Lower lobe of right lung (tissue), 2 donors: ENCODE measurements around the gene PEX13. TPM values are rescaled to one million over a fixed set of nuclear protein-coding genes. Genes with fewer than 3 reads are reported as not detected.
"Not testable (repeated sequence)": the region's sequence is repeated elsewhere in the genome, so short reads cannot be mapped to it uniquely, and the experiment has no call there.

Source experiments
- ATAC-seq, 2 donors: fragments of 200-7000 bp; cut with Tn5 transposase; one replicate each; pipeline ENCODE4 v1.9.1; 2020 to 2022; ENCODE audit warnings: mild to moderate bottlenecking in 2 of 2, moderate library complexity in 2 of 2
- DNase-seq: peaks from one replicate; pipeline ENCODE4 v3.0.0-alpha.2; 2020
- H3K27ac ChIP-seq: fragments of 200-600 bp; one replicate; pipeline ENCODE4 v1.8.0; 2022
- H3K27me3 ChIP-seq: fragments of 200-600 bp; one replicate; pipeline ENCODE4 v1.8.0; 2022; ENCODE audit warnings: low read depth
- H3K36me3 ChIP-seq: fragments of 200-600 bp; one replicate; pipeline ENCODE4 v1.8.0; 2022; ENCODE audit warnings: mild to moderate bottlenecking
- H3K4me1 ChIP-seq: fragments of 200-600 bp; one replicate; pipeline ENCODE4 v1.8.0; 2022
- H3K4me3 ChIP-seq: fragments of 200-600 bp; one replicate; pipeline ENCODE4 v1.8.0; 2022; ENCODE audit warnings: mild to moderate bottlenecking
- H3K9me3 ChIP-seq: fragments of 200-600 bp; one replicate; pipeline ENCODE4 v1.8.0; 2022
- intact Hi-C: fragments of 100-400 bp; cut with DNase I; formaldehyde crosslinking; loops from one replicate; pipeline ENCODE4 v1.11.0; 2022
- total RNA-seq: library from RNA; stranded (reverse); fragmentation: NEBNext Ultra II Directional; extraction: Animal tissue kit (Norgen Biotek cat#: 25700); gene quantifications from one replicate; pipeline ENCODE4 v1.2.1, GENCODE V29; 2021
- TF ChIP-seq, protein P1 (sequence below): fragments of 200-600 bp; IDR thresholded peaks from one replicate; pipeline ENCODE4 v1.8.0; 2022; ENCODE audit warnings: antibody characterized with exemption, mild to moderate bottlenecking
- donor health status: DM: no; HTN: yes; CAD: no; lungs with severe emphysema.

Gene PEX13
- total RNA-seq, 1 donor from 2014 or later, result 25.8 TPM

GRCh38 chr2:60987041-60987440 lies 30.5 kb upstream of the PEX13 start:
- ATAC-seq (no peak), DNase-seq (no peak)
- H3K4me3 ChIP-seq, result no peak overlapping the region
- peaks cover 7% of the 10 kb centered on the region for H3K9me3 ChIP-seq
- no peaks in the 10 kb centered on the region for H3K36me3 ChIP-seq
- no peak overlapping the region for H3K27ac ChIP-seq
- H3K27me3 ChIP-seq, result no peaks in the 10 kb centered on the region
- TF ChIP-seq, protein P1, sequence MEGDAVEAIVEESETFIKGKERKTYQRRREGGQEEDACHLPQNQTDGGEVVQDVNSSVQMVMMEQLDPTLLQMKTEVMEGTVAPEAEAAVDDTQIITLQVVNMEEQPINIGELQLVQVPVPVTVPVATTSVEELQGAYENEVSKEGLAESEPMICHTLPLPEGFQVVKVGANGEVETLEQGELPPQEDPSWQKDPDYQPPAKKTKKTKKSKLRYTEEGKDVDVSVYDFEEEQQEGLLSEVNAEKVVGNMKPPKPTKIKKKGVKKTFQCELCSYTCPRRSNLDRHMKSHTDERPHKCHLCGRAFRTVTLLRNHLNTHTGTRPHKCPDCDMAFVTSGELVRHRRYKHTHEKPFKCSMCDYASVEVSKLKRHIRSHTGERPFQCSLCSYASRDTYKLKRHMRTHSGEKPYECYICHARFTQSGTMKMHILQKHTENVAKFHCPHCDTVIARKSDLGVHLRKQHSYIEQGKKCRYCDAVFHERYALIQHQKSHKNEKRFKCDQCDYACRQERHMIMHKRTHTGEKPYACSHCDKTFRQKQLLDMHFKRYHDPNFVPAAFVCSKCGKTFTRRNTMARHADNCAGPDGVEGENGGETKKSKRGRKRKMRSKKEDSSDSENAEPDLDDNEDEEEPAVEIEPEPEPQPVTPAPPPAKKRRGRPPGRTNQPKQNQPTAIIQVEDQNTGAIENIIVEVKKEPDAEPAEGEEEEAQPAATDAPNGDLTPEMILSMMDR, result no peak
- no peaks in the 10 kb centered on the region for H3K4me1 ChIP-seq
- intact Hi-C loops, result no loop called here

- H3K36me3 ChIP-seq, H3K9me3 ChIP-seq, H3K4me1 ChIP-seq, intact Hi-C loops, H3K4me3 ChIP-seq, H3K27me3 ChIP-seq, H3K27ac ChIP-seq, ATAC-seq, DNase-seq: not testable (repeated sequence)
These were observed 29.9 kb upstream of the PEX13 start for GRCh38 chr2:60987656-60988055.

DNA sequence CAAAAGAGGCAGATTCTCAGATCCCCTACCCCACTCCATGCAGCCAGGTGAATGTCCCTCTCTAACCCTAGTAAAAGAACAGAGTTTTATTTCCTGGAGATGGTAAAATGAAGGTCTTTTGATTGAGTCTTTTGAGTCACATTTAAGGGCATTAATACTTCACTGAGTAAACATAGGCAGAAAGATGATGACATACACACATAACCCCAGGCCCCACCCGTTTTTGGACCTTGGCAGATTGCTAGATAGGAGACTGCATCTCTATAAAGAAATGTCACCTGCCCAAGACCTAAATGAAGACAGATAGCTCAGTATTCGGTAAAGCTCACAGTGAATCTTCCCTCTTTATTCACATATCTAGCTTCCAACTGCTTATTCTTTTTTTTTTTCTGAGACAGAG lies 28.3 kb upstream of the PEX13 start:
- no peaks in the 10 kb centered on the region for H3K36me3 ChIP-seq
- TF ChIP-seq, protein P1, result no peak
- H3K9me3 ChIP-seq, result peaks cover 7% of the 10 kb centered on the region
- H3K27me3 ChIP-seq, result no peaks in the 10 kb centered on the region
- intact Hi-C loops, result no loop called here
- ATAC-seq (no peak), DNase-seq (no peak)
- H3K4me3 ChIP-seq, result no peak overlapping the region
- H3K27ac ChIP-seq, result no peak overlapping the region
- no peaks in the 10 kb centered on the region for H3K4me1 ChIP-seq

GRCh38 chr2:60991644-60992043 lies 25.9 kb upstream of the PEX13 start:
- no peak for DNase-seq
- Histone ChIP-seq H3K27ac (no peak overlapping the region), H3K4me1 (no peaks in the 10 kb centered on the region), H3K27me3 (no peaks in the 10 kb centered on the region), H3K4me3 (no peak overlapping the region), H3K9me3 (peaks cover 7% of the 10 kb centered on the region), H3K36me3 (no peaks in the 10 kb centered on the region)
- intact Hi-C loops, result no loop called here
- TF ChIP-seq, protein P1, result no peak
- ATAC-seq, result no peak

GRCh38 chr2:60992985-60993392 lies 24.5 kb upstream of the PEX13 start:
- DNase-seq, result no peak
- TF ChIP-seq, protein P1, result no peak
- H3K4me1 ChIP-seq, result no peaks in the 10 kb centered on the region
- no peak overlapping the region for H3K4me3 ChIP-seq
- H3K27ac ChIP-seq, result peak overlapping the region; percentile 70
- H3K9me3 ChIP-seq, result peaks cover 7% of the 10 kb centered on the region
- H3K27me3 ChIP-seq, result no peaks in the 10 kb centered on the region
- H3K36me3 ChIP-seq, result no peaks in the 10 kb centered on the region
- intact Hi-C loops, result no loop called here
- ATAC-seq, result peak; percentile 86 to 88

- DNase-seq (no peak), ATAC-seq (no peak)
- H3K4me1 ChIP-seq, result no peaks in the 10 kb centered on the region
- no peaks in the 10 kb centered on the region for H3K36me3 ChIP-seq
- no peaks in the 10 kb centered on the region for H3K27me3 ChIP-seq
- peaks cover 7% of the 10 kb centered on the region for H3K9me3 ChIP-seq
- H3K4me3 ChIP-seq, result no peak overlapping the region
- H3K27ac ChIP-seq, result no peak overlapping the region
- intact Hi-C loops, result no loop called here
- TF ChIP-seq, protein P1, result no peak
These were observed 23.4 kb upstream of the PEX13 start for GRCh38 chr2:60994131-60994530.
